SK-N-SH treated with all-trans-retinoic acid at 6 μM for 48 hours (cell line): ENCODE measurements around the gene IL4R.

Source experiments
- ATAC-seq: fragments of 200-7000 bp; cut with Tn5 transposase; 3 replicates; pipeline ENCODE4 v1.9.1; 2020; ENCODE audit warnings: mild to moderate bottlenecking, moderate library complexity
- ARNTL ChIP-seq: fragments of 450-650 bp; formaldehyde crosslinking; IDR thresholded peaks from 2 replicates; pipeline ENCODE4 v1.5.0; 2020; ENCODE audit warnings: low read depth, mild to moderate bottlenecking, moderate library complexity, borderline replicate concordance
- BACH2 ChIP-seq: fragments of 250-450 bp; sonication (Bioruptor Pico); IDR thresholded peaks from 2 replicates; pipeline ENCODE4 v1.9.0; 2021; ENCODE audit warnings: mild to moderate bottlenecking, borderline replicate concordance
- CSDC2 ChIP-seq: fragments of 250-450 bp; sonication (Bioruptor Pico); IDR thresholded peaks from 2 replicates; pipeline ENCODE4 v1.5.0; 2020; ENCODE audit warnings: mild to moderate bottlenecking, moderate library complexity
- ESRRG ChIP-seq: fragments of 250-450 bp; sonication (Bioruptor Pico); IDR thresholded peaks from 2 replicates; pipeline ENCODE4 v1.6.1; 2021; ENCODE audit warnings: mild to moderate bottlenecking
- GLIS3 ChIP-seq: fragments of 250-450 bp; sonication (Bioruptor Pico); IDR thresholded peaks from 2 replicates; pipeline ENCODE4 v1.5.0; 2020; ENCODE audit warnings: mild to moderate bottlenecking, moderate library complexity
- ISL1 ChIP-seq: fragments of 250-450 bp; sonication (Bioruptor Pico); IDR thresholded peaks from 2 replicates; pipeline ENCODE4 v2.1.2; 2022; ENCODE audit warnings: mild to moderate bottlenecking, moderate library complexity
- PPARA ChIP-seq: fragments of 250-450 bp; sonication (Bioruptor Pico); IDR thresholded peaks from 2 replicates; pipeline ENCODE4 v1.5.0; 2020; ENCODE audit warnings: mild to moderate bottlenecking, borderline replicate concordance
- RARB ChIP-seq: fragments of 250-450 bp; sonication (Bioruptor Pico); IDR thresholded peaks from 2 replicates; pipeline ENCODE4 v1.8.0; 2021; ENCODE audit warnings: mild to moderate bottlenecking, moderate library complexity
- SNAI2 ChIP-seq: fragments of 250-450 bp; sonication (Bioruptor Pico); IDR thresholded peaks from 2 replicates; pipeline ENCODE4 v1.5.0; 2020; ENCODE audit warnings: mild to moderate bottlenecking, moderate library complexity
- TCF4 ChIP-seq: fragments of 250-450 bp; sonication (Bioruptor Pico); IDR thresholded peaks from 2 replicates; pipeline ENCODE4 v1.8.0; 2021; ENCODE audit warnings: mild to moderate bottlenecking, moderate library complexity, borderline replicate concordance
- ZC3H10 ChIP-seq: fragments of 250-450 bp; sonication (Bioruptor Pico); IDR thresholded peaks from 2 replicates; pipeline ENCODE4 v1.5.1; 2021; ENCODE audit warnings: mild to moderate bottlenecking, moderate library complexity
- ZFP3 ChIP-seq: fragments of 250-450 bp; sonication (Bioruptor Pico); IDR thresholded peaks from 2 replicates; pipeline ENCODE4 v1.5.0; 2020; ENCODE audit warnings: mild to moderate bottlenecking, moderate library complexity
- ZNF565 ChIP-seq: fragments of 450-650 bp; formaldehyde crosslinking; conservative IDR thresholded peaks from 2 replicates; pipeline ENCODE4 v1.5.0; 2020; ENCODE audit warnings: low read depth, mild to moderate bottlenecking, moderate library complexity
- ZNF70 ChIP-seq: fragments of 450-650 bp; formaldehyde crosslinking; IDR thresholded peaks from 2 replicates; pipeline ENCODE4 v1.5.0; 2020; ENCODE audit warnings: mild to moderate bottlenecking, moderate library complexity
- ZNF8 ChIP-seq: fragments of 450-650 bp; formaldehyde crosslinking; IDR thresholded peaks from 2 replicates; pipeline ENCODE4 v1.5.0; 2020; ENCODE audit warnings: mild to moderate bottlenecking, moderate library complexity
- TF ChIP-seq, protein P1 (sequence below): fragments of 250-450 bp; sonication (Bioruptor Pico); IDR thresholded peaks from 2 replicates; pipeline ENCODE4 v1.8.0; 2020; ENCODE audit warnings: mild to moderate bottlenecking, moderate library complexity, borderline replicate concordance
- TF ChIP-seq, protein P2 (sequence below): fragments of 250-450 bp; sonication (Bioruptor Pico); IDR thresholded peaks from 2 replicates; pipeline ENCODE4 v1.5.1; 2020; ENCODE audit warnings: low read depth, mild to moderate bottlenecking, moderate library complexity
- TF ChIP-seq, protein P3 (sequence below): fragments of 250-450 bp; sonication (Bioruptor Pico); IDR thresholded peaks from 2 replicates; pipeline ENCODE4 v1.8.0; 2021; ENCODE audit warnings: low read depth, mild to moderate bottlenecking, moderate library complexity, borderline replicate concordance

The IL4R gene

DNA sequence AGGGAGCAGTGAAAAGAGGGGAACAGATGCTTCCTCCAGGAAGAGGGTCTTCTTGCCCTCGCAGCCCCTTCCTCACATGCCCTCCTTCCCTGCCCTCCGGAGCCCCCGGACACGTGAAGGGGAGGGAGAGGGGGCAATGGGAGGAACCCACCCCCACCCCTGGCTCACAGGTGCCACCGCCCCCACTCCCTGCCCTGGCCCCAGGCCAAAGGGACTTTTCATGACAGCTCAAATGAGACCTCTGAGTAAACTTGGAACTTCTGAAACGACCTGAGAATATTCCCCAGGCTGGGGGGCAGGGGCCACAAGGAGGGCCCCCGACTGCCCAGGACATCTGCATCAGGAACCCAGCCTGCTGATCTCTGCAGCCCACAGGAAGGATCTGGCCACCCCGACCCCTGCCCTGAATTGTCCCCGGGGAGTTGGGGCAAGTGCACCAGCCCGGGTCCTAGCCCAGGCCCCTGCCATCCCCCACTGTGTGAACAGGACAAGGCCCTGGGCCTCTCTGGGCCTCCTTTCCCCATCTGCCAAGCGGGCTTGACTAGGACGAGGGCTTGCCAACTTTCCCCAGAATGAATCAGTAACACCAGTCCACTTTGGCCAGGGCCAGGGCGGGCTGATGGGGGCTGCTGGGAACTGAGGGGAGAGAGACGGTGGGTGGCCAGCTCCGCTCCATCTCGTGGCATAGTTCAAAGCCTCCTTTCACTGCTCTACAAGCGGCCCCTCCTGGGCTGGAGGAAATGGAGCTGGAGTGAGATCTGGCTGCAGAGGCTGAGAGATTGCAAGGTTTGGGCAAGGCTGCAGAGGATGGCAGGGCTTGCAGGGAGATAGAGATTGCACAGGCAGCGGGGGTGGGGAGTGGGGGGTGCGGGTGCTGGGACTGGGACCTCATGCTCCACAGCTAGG is 92.0 kb downstream of the IL4R start:
- TF ChIP-seq, protein P1, sequence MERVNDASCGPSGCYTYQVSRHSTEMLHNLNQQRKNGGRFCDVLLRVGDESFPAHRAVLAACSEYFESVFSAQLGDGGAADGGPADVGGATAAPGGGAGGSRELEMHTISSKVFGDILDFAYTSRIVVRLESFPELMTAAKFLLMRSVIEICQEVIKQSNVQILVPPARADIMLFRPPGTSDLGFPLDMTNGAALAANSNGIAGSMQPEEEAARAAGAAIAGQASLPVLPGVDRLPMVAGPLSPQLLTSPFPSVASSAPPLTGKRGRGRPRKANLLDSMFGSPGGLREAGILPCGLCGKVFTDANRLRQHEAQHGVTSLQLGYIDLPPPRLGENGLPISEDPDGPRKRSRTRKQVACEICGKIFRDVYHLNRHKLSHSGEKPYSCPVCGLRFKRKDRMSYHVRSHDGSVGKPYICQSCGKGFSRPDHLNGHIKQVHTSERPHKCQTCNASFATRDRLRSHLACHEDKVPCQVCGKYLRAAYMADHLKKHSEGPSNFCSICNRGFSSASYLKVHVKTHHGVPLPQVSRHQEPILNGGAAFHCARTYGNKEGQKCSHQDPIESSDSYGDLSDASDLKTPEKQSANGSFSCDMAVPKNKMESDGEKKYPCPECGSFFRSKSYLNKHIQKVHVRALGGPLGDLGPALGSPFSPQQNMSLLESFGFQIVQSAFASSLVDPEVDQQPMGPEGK (CRISPR knock-in tag) = no peak
- TF ChIP-seq RARB (CRISPR knock-in tag) (no peak), GLIS3 (CRISPR knock-in tag) (no peak), ISL1 (CRISPR knock-in tag) (no peak)
- no peak; the same call in 2 of the 3 replicates for ATAC-seq

GRCh38 chr16:27406511-27407128 is 92.8 kb downstream of the IL4R start:
- no peak for TF ChIP-seq PPARA (CRISPR knock-in tag)
- no peak for TF ChIP-seq ZFP3 (CRISPR knock-in tag)
- TF ChIP-seq, protein P1 (CRISPR knock-in tag) = no peak
- no peak for TF ChIP-seq SNAI2 (CRISPR knock-in tag)
- TF ChIP-seq ZC3H10 (CRISPR knock-in tag) = no peak
- no peak for TF ChIP-seq ZNF70 (CRISPR knock-in tag)
- no peak for TF ChIP-seq CSDC2
- no peak for TF ChIP-seq TCF4 (CRISPR knock-in tag)
- TF ChIP-seq ESRRG (CRISPR knock-in tag) = no peak
- TF ChIP-seq GLIS3 (CRISPR knock-in tag) = no peak
- TF ChIP-seq ZNF8 (CRISPR knock-in tag) = no peak
- no peak for TF ChIP-seq RARB (CRISPR knock-in tag)
- TF ChIP-seq ZNF565 = no peak
- TF ChIP-seq ARNTL (CRISPR knock-in tag) = no peak
- TF ChIP-seq, protein P2, sequence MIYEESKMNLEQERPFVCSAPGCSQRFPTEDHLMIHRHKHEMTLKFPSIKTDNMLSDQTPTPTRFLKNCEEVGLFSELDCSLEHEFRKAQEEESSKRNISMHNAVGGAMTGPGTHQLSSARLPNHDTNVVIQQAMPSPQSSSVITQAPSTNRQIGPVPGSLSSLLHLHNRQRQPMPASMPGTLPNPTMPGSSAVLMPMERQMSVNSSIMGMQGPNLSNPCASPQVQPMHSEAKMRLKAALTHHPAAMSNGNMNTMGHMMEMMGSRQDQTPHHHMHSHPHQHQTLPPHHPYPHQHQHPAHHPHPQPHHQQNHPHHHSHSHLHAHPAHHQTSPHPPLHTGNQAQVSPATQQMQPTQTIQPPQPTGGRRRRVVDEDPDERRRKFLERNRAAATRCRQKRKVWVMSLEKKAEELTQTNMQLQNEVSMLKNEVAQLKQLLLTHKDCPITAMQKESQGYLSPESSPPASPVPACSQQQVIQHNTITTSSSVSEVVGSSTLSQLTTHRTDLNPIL = no peak
- no peak for ATAC-seq

DNA sequence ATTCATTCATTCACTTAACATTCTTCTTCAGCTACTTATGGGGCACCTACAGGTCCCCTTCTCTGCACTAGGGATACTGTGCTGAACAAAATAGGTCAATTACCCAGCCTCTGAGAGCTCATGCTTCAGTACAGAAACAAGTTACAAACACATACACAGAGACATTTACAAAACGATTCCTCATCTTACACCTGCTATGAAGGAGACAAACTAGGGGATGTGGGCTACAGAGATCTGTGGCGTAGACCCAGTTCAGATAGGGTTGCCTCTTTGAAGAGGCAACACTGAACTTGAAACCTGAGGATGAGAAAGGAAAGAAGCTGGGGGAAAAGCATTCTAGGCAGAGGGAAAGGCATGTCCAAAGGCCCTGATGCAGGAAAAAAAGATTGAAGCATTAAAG is 93.4 kb downstream of the IL4R start:
- no peak for ATAC-seq
- no peak for TF ChIP-seq RARB (CRISPR knock-in tag)
- TF ChIP-seq, protein P3, sequence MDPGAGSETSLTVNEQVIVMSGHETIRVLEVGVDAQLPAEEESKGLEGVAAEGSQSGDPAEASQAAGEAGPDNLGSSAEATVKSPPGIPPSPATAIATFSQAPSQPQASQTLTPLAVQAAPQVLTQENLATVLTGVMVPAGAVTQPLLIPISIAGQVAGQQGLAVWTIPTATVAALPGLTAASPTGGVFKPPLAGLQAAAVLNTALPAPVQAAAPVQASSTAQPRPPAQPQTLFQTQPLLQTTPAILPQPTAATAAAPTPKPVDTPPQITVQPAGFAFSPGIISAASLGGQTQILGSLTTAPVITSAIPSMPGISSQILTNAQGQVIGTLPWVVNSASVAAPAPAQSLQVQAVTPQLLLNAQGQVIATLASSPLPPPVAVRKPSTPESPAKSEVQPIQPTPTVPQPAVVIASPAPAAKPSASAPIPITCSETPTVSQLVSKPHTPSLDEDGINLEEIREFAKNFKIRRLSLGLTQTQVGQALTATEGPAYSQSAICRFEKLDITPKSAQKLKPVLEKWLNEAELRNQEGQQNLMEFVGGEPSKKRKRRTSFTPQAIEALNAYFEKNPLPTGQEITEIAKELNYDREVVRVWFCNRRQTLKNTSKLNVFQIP (CRISPR knock-in tag) = no peak
- no peak for TF ChIP-seq ZNF8 (CRISPR knock-in tag)

DNA sequence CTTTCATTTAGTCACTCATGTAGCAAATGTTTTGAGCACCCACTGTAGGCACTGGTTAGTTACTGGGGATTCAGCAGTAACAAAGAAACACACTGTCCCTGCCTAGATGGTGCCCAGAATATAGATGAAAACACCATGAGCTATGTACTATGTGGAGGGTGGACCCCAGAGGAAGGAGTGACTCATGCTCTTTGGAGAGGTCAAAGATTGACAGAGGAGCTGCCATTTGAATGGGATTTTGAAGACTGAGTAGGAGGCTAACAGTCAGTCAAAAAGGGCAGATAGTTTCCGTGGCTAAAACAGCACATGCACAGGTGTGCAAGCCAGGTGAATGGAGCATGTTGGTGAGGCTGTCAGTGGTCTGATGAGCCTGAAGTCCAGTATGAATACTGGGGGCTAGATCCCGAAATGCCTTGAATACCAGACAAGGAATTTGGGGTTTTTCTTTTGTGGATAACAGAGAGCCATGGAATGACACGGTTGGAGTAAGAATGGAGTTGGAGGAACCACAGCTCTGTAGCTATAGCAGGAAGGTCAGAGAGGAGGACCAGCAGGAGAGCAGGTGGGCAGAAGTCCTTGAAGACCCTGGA is 94.3 kb downstream of the IL4R start:
- ATAC-seq = peak; percentile 59
- TF ChIP-seq TCF4 (CRISPR knock-in tag) (no peak), PPARA (CRISPR knock-in tag) (no peak), BACH2 (CRISPR knock-in tag) (no peak), ZFP3 (CRISPR knock-in tag) (peak; percentile 81)
